Measurements from ENCODE around the gene GPRC5C.

The GPRC5C gene

DNA sequence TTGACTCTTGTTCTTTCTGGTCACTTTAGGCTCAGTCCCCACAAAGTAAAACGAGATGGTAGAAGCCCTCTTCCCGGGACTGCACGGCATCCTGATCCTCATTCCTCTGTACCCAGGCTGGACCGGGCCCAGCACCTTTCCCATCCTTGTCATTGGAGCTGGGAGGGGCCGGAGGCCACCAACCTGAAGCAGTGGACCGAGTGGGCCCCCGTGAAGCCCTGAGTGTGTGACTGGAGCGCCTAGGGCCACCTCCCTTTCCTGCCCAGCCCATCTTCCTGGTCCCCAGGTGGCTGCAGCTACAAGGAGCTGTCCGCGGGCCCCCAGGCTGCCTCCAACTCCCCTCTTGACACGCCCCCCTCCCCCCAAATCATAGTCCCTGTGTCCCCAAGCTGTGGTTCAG lies 17.4 kb downstream of the GPRC5C start:
- Histone ChIP-seq H2BK5ac (ENCODE audit: low read length) (no peak overlapping the region), H2BK15ac (replicated peaks; ENCODE audit: low read depth) (no peak overlapping the region), H3K4me1 (ENCODE audit: control insufficient read depth, low read depth, low read length) (peaks cover 3% of the 10 kb centered on the region), H3K56ac (ENCODE audit: low read length) (no peak overlapping the region), H3K27ac (ENCODE audit: low read depth, low read length) (no peak overlapping the region), H2AK5ac (ENCODE audit: low read length) (no peak overlapping the region), H2BK120ac (ENCODE audit: low read depth, low read length) (no peak overlapping the region), H4K8ac (ENCODE audit: low read depth, low read length) (no peak overlapping the region), H3K36me3 (ENCODE audit: control insufficient read depth, insufficient read depth, low read length) (no peaks in the 10 kb centered on the region), H4K5ac (ENCODE audit: low read length) (no peak overlapping the region), H3K79me2 (ENCODE audit: control insufficient read depth, insufficient read depth, low read length) (no peaks in the 10 kb centered on the region), H3K23ac (ENCODE audit: low read length) (no peak overlapping the region), H3K18ac (ENCODE audit: low read length) (no peak overlapping the region), H3K4ac (ENCODE audit: low read depth, low read length) (no peak overlapping the region), H3K27me3 (ENCODE audit: insufficient read depth, low read length, poor library complexity) (peaks cover 5% of the 10 kb centered on the region), H3K4me3 (ENCODE audit: low read length) (no peak overlapping the region), H3K4me2 (ENCODE audit: low read length) (no peak overlapping the region), H3K79me1 (ENCODE audit: low read length) (no peaks in the 10 kb centered on the region), H3K9ac (ENCODE audit: low read length) (no peak overlapping the region)
- WGBS (ENCODE audit: extremely low coverage, insufficient coverage, low lambda C conversion rate) = no CpG with 5 or more reads among the region's 11 CpGs
- DNase-seq = no peak

DNA sequence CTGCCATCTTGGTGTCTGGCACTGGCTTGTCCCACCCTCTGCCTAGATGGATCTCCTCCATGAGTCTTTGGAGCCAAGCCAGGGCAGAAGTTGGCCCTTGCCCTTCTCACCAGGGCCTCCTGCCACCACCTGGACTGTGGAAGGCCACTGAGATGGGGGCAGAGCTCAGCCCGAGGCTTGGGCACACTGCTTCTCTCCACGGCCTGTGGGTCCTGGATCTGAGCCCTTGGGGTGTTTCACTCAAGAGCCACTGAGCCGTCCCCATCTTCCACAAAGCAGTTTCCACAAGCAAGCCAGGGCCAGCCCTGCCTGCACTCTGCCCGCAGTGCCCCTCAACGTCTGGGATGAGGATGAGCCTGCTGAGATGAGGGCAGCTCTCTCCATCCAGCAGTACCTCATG lies 17.9 kb downstream of the GPRC5C start:
- Histone ChIP-seq H3K56ac (ENCODE audit: low read length) (no peak overlapping the region), H3K4me3 (ENCODE audit: low read length) (no peak overlapping the region), H2BK5ac (ENCODE audit: low read length) (no peak overlapping the region), H3K27ac (ENCODE audit: low read depth, low read length) (no peak overlapping the region), H3K23ac (ENCODE audit: low read length) (no peak overlapping the region), H4K8ac (ENCODE audit: low read depth, low read length) (no peak overlapping the region), H3K79me2 (ENCODE audit: control insufficient read depth, insufficient read depth, low read length) (no peaks in the 10 kb centered on the region), H3K4me2 (ENCODE audit: low read length) (no peak overlapping the region), H2BK120ac (ENCODE audit: low read depth, low read length) (no peak overlapping the region), H3K27me3 (ENCODE audit: insufficient read depth, low read length, poor library complexity) (peaks cover 5% of the 10 kb centered on the region), H3K9ac (ENCODE audit: low read length) (no peak overlapping the region), H3K18ac (ENCODE audit: low read length) (no peak overlapping the region), H3K79me1 (ENCODE audit: low read length) (no peaks in the 10 kb centered on the region), H4K5ac (ENCODE audit: low read length) (no peak overlapping the region), H2AK5ac (ENCODE audit: low read length) (no peak overlapping the region), H3K4ac (ENCODE audit: low read depth, low read length) (no peak overlapping the region), H3K36me3 (ENCODE audit: control insufficient read depth, insufficient read depth, low read length) (no peaks in the 10 kb centered on the region), H3K4me1 (ENCODE audit: control insufficient read depth, low read depth, low read length) (peaks cover 7% of the 10 kb centered on the region), H2BK15ac (replicated peaks; ENCODE audit: low read depth) (no peak overlapping the region)
- WGBS (ENCODE audit: extremely low coverage, insufficient coverage, low lambda C conversion rate) = no CpG with 5 or more reads among the region's 5 CpGs
- DNase-seq = no peak

DNA sequence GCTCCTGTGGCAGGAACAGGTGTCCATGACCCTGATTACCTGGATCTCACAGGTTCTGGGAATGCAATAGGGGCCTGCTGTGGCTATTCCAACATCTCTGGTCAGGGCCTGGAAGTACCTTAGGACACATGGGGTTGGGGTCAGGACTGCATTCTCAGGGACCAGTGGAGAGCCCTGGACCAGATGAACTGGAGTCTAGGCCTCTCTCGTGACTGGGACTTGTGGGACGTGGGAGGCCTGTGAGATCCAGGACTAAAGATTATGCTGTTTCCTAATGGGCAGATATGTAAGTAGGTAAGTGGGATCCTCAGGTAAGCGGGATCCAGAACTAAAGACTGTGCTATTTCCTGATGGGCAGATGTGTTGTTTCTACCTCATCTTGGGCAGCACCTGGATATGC lies 18.3 kb downstream of the GPRC5C start:
- Histone ChIP-seq H3K4me2 (ENCODE audit: low read length) (no peak overlapping the region), H3K27me3 (ENCODE audit: insufficient read depth, low read length, poor library complexity) (peaks cover 5% of the 10 kb centered on the region)

DNA sequence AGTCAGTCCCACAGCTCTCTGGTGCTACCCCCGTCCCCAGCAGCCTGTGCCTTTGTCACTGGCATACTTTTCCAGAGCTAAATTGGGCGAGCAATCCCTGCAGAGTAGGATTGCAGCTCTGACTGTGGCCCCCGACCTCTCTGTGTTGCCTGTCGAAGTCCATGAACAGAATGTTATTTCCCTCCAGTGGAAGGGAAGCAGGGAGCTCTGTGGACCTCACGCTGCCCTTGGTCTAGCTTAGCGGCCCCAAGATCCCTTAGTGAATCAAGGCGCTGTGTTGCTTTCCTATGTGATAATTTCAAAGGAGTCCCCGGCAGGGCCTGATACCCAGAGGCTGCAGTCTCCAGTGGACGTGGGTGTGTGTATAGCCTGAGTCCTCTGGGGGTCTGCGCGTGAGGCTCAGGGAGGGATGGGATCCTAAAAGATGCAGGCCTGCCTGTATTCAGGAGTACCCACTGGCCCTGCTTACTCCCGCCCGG lies 19.1 kb downstream of the GPRC5C start:
- no peak overlapping the region for H3K4ac ChIP-seq (ENCODE audit: low read depth, low read length)
- no CpG with 5 or more reads among the region's 13 CpGs for WGBS (ENCODE audit: extremely low coverage, insufficient coverage, low lambda C conversion rate)

More for the DNA sequence above, 18.3 kb downstream of the GPRC5C start:
- H3K79me2 ChIP-seq (ENCODE audit: control insufficient read depth, insufficient read depth, low read length) = no peaks in the 10 kb centered on the region
- no peak overlapping the region for H3K18ac ChIP-seq (ENCODE audit: low read length)
- no CpG with 5 or more reads among the region's 3 CpGs for WGBS (ENCODE audit: extremely low coverage, insufficient coverage, low lambda C conversion rate)
- no peak overlapping the region for H3K23ac ChIP-seq (ENCODE audit: low read length)
- H4K8ac ChIP-seq (ENCODE audit: low read depth, low read length) = no peak overlapping the region
- H3K9ac ChIP-seq (ENCODE audit: low read length) = no peak overlapping the region
- no peak overlapping the region for H3K27ac ChIP-seq (ENCODE audit: low read depth, low read length)
- no peak overlapping the region for H3K4me3 ChIP-seq (ENCODE audit: low read length)
- no peak for DNase-seq
- H3K4me1 ChIP-seq (ENCODE audit: control insufficient read depth, low read depth, low read length) = peaks cover 7% of the 10 kb centered on the region
- H4K5ac ChIP-seq (ENCODE audit: low read length) = no peak overlapping the region
- no peak overlapping the region for H2AK5ac ChIP-seq (ENCODE audit: low read length)
- H3K56ac ChIP-seq (ENCODE audit: low read length) = no peak overlapping the region
- no peak overlapping the region for H2BK120ac ChIP-seq (ENCODE audit: low read depth, low read length)
- no peak overlapping the region for H2BK15ac ChIP-seq (replicated peaks; ENCODE audit: low read depth)
- H3K4ac ChIP-seq (ENCODE audit: low read depth, low read length) = no peak overlapping the region
- H3K79me1 ChIP-seq (ENCODE audit: low read length) = no peaks in the 10 kb centered on the region
- no peaks in the 10 kb centered on the region for H3K36me3 ChIP-seq (ENCODE audit: control insufficient read depth, insufficient read depth, low read length)
- H2BK5ac ChIP-seq (ENCODE audit: low read length) = no peak overlapping the region

DNA sequence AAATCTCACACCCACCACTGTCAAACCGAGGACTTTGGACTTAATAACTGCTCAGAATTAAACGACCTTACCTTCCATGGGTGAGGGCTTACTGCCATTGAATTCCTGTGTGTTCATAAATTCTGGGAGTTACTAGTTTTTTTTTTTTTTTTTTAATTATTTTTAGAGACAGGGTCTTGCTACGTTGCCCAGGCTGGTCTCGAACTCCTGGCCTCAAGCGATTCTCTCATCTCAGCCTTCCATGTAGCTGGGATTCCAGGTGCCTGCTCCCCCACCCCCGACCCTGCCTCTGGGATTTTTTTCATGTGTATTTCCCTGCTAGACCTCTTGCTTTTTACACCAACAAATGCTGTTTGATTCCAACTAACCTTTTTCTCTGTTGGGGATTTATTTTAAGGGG lies 19.7 kb downstream of the GPRC5C start:
- no peak for DNase-seq
- H3K18ac ChIP-seq (ENCODE audit: low read length) = no peak overlapping the region
- no peaks in the 10 kb centered on the region for H3K36me3 ChIP-seq (ENCODE audit: control insufficient read depth, insufficient read depth, low read length)
- no peak overlapping the region for H3K23ac ChIP-seq (ENCODE audit: low read length)
- no peak overlapping the region for H3K9ac ChIP-seq (ENCODE audit: low read length)
- WGBS (ENCODE audit: extremely low coverage, insufficient coverage, low lambda C conversion rate) = no CpG with 5 or more reads among the region's 6 CpGs
- no peak overlapping the region for H2BK15ac ChIP-seq (replicated peaks; ENCODE audit: low read depth)
- no peak overlapping the region for H3K4me2 ChIP-seq (ENCODE audit: low read length)
- H2AK5ac ChIP-seq (ENCODE audit: low read length) = no peak overlapping the region
- no peaks in the 10 kb centered on the region for H3K79me1 ChIP-seq (ENCODE audit: low read length)
- H2BK5ac ChIP-seq (ENCODE audit: low read length) = no peak overlapping the region
- no peak overlapping the region for H2BK120ac ChIP-seq (ENCODE audit: low read depth, low read length)
- no peak overlapping the region for H3K27ac ChIP-seq (ENCODE audit: low read depth, low read length)
- no peak overlapping the region for H3K4ac ChIP-seq (ENCODE audit: low read depth, low read length)
- no peak overlapping the region for H4K8ac ChIP-seq (ENCODE audit: low read depth, low read length)
- H4K5ac ChIP-seq (ENCODE audit: low read length) = no peak overlapping the region
- peaks cover 5% of the 10 kb centered on the region for H3K27me3 ChIP-seq (ENCODE audit: insufficient read depth, low read length, poor library complexity)
- H3K4me3 ChIP-seq (ENCODE audit: low read length) = no peak overlapping the region
- H3K56ac ChIP-seq (ENCODE audit: low read length) = no peak overlapping the region
- H3K79me2 ChIP-seq (ENCODE audit: control insufficient read depth, insufficient read depth, low read length) = no peaks in the 10 kb centered on the region
- H3K4me1 ChIP-seq (ENCODE audit: control insufficient read depth, low read depth, low read length) = peaks cover 7% of the 10 kb centered on the region

More for the DNA sequence above, 19.1 kb downstream of the GPRC5C start:
- Histone ChIP-seq H3K4me2 (ENCODE audit: low read length) (no peak overlapping the region), H3K4me3 (ENCODE audit: low read length) (no peak overlapping the region), H2AK5ac (ENCODE audit: low read length) (no peak overlapping the region), H3K36me3 (ENCODE audit: control insufficient read depth, insufficient read depth, low read length) (no peaks in the 10 kb centered on the region), H3K27me3 (ENCODE audit: insufficient read depth, low read length, poor library complexity) (peaks cover 5% of the 10 kb centered on the region), H2BK120ac (ENCODE audit: low read depth, low read length) (no peak overlapping the region), H2BK5ac (ENCODE audit: low read length) (no peak overlapping the region), H3K23ac (ENCODE audit: low read length) (no peak overlapping the region), H4K5ac (ENCODE audit: low read length) (no peak overlapping the region), H3K9ac (ENCODE audit: low read length) (no peak overlapping the region), H3K56ac (ENCODE audit: low read length) (no peak overlapping the region), H2BK15ac (replicated peaks; ENCODE audit: low read depth) (no peak overlapping the region), H4K8ac (ENCODE audit: low read depth, low read length) (no peak overlapping the region), H3K18ac (ENCODE audit: low read length) (no peak overlapping the region), H3K27ac (ENCODE audit: low read depth, low read length) (no peak overlapping the region), H3K4me1 (ENCODE audit: control insufficient read depth, low read depth, low read length) (peaks cover 7% of the 10 kb centered on the region), H3K79me2 (ENCODE audit: control insufficient read depth, insufficient read depth, low read length) (no peaks in the 10 kb centered on the region), H3K79me1 (ENCODE audit: low read length) (no peaks in the 10 kb centered on the region)
- DNase-seq = no peak
